GM23338 (cell line): Measurements from ENCODE around the gene UBE2D3. TPM values are rescaled to one million over a fixed set of nuclear protein-coding genes. Genes with fewer than 3 reads are reported as not detected.
A peak's percentile ranks its signal among the peaks of the same experiment; 100 is the strongest.

Experiments
- ATAC-seq: fragments of 200-7000 bp; cut with Tn5 transposase; 3 replicates; pipeline ENCODE4 v1.9.1; 2020
- DNase-seq: peaks from one replicate; pipeline ENCODE4 v3.0.0-alpha.2; 2015; ENCODE audit warnings: low spot score
- H2AFZ ChIP-seq: fragments of 200-600 bp; sonication (generic); 2 replicates; pipeline ENCODE4 v1.8.0; 2016; ENCODE audit warnings: antibody characterized with exemption, mild to moderate bottlenecking, moderate library complexity
- H3F3A ChIP-seq: fragments of 200-600 bp; sonication (generic); replicated peaks from 2 replicates; pipeline ENCODE4 v1.8.0; 2017; ENCODE audit warnings: antibody characterized with exemption, mixed run types, low read depth
- H3K27ac ChIP-seq: fragments of 200-600 bp; sonication (generic); 2 replicates; pipeline ENCODE4 v1.6.1; 2016; ENCODE audit warnings: low read depth
- H3K27me3 ChIP-seq: fragments of 200-600 bp; sonication (generic); 2 replicates; pipeline ENCODE4 v1.8.0; 2016; ENCODE audit warnings: mild to moderate bottlenecking, mixed run types, moderate library complexity; ENCODE audit not compliant: insufficient read depth
- H3K36me3 ChIP-seq: fragments of 200-600 bp; sonication (generic); 2 replicates; pipeline ENCODE4 v1.8.0; 2016; ENCODE audit warnings: mild to moderate bottlenecking; ENCODE audit not compliant: insufficient read depth
- H3K4me1 ChIP-seq: fragments of 200-600 bp; sonication (generic); 2 replicates; pipeline ENCODE4 v1.8.0; 2016; ENCODE audit warnings: mild to moderate bottlenecking, moderate library complexity; ENCODE audit not compliant: insufficient read depth
- H3K4me2 ChIP-seq: fragments of 200-600 bp; sonication (generic); 2 replicates; pipeline ENCODE4 v1.7.1; 2017; ENCODE audit warnings: mixed run types
- H3K4me3 ChIP-seq: fragments of 200-600 bp; sonication (generic); 2 replicates; pipeline ENCODE4 v1.6.1; 2016; ENCODE audit warnings: mixed run types
- H3K79me2 ChIP-seq: fragments of 200-600 bp; sonication (generic); replicated peaks from 2 replicates; pipeline ENCODE4 v1.8.0; 2017; ENCODE audit warnings: mild to moderate bottlenecking; ENCODE audit not compliant: insufficient read depth
- H3K9me2 ChIP-seq: fragments of 200-600 bp; sonication (generic); 2 replicates; pipeline ENCODE4 v1.8.0; 2017; ENCODE audit not compliant: insufficient read depth
- H4K20me1 ChIP-seq: fragments of 200-600 bp; sonication (generic); replicated peaks from 2 replicates; pipeline ENCODE4 v1.8.0; 2017; ENCODE audit warnings: mild to moderate bottlenecking; ENCODE audit not compliant: insufficient read depth
- H3K27ac Mint-ChIP-seq: 2 replicates; pipeline ENCODE4 v1.8.0; 2020; ENCODE audit warnings: inconsistent platforms, mild to moderate bottlenecking, moderate library complexity, mixed read lengths
- H3K27me3 Mint-ChIP-seq: 3 replicates; pipeline ENCODE4 v1.8.0; 2022; ENCODE audit warnings: low read depth, mild to moderate bottlenecking, moderate library complexity, mixed read lengths, inconsistent platforms; ENCODE audit not compliant: insufficient read depth, poor library complexity
- H3K36me3 Mint-ChIP-seq: 3 replicates; pipeline ENCODE4 v1.8.0; 2021; ENCODE audit warnings: low read depth, mild to moderate bottlenecking, inconsistent platforms, moderate library complexity, mixed read lengths
- H3K4me1 Mint-ChIP-seq: 3 replicates; pipeline ENCODE4 v1.8.0; 2020; ENCODE audit warnings: mild to moderate bottlenecking, inconsistent platforms, mixed read lengths
- H3K4me3 Mint-ChIP-seq: 3 replicates; pipeline ENCODE4 v1.8.0; 2021; ENCODE audit warnings: moderate library complexity, mild to moderate bottlenecking, inconsistent platforms, mixed read lengths
- H3K9me3 Mint-ChIP-seq: 3 replicates; pipeline ENCODE4 v1.8.0; 2020; ENCODE audit warnings: moderate library complexity, mild to moderate bottlenecking, inconsistent platforms, mixed read lengths
- CREB1 ChIP-seq: fragments of 250-450 bp; sonication (Bioruptor Pico); IDR thresholded peaks from 2 replicates; pipeline ENCODE4 v1.5.0; 2020; ENCODE audit warnings: low read depth, mild to moderate bottlenecking, moderate library complexity
- ETS1 ChIP-seq: IDR thresholded peaks from 2 replicates; pipeline ENCODE4 v1.6.1; 2016; ENCODE audit warnings: antibody characterized with exemption
- EZH2 ChIP-seq: fragments of 200-600 bp; sonication (generic); IDR thresholded peaks from one replicate; pipeline ENCODE4 v1.8.0; 2017; ENCODE audit warnings: antibody characterized with exemption, mild to moderate bottlenecking, low read depth; ENCODE audit not compliant: unreplicated experiment
- EZH2phosphoT487 ChIP-seq: fragments of 200-600 bp; sonication (generic); IDR thresholded peaks from one replicate; pipeline ENCODE4 v1.8.1; 2018; ENCODE audit warnings: antibody characterized with exemption; ENCODE audit not compliant: unreplicated experiment
- JUNB ChIP-seq: IDR thresholded peaks from one replicate; pipeline ENCODE4 v1.6.1; 2016; ENCODE audit warnings: antibody characterized with exemption; ENCODE audit not compliant: unreplicated experiment
- NANOG ChIP-seq: IDR thresholded peaks from 2 replicates; pipeline ENCODE4 v1.6.1; 2016; ENCODE audit warnings: antibody characterized with exemption, borderline replicate concordance
- POLR2AphosphoS5 ChIP-seq: IDR thresholded peaks from 2 replicates; pipeline ENCODE4 v1.6.1; 2016; ENCODE audit warnings: antibody characterized with exemption, low read depth
- STAT1 ChIP-seq: IDR thresholded peaks from one replicate; pipeline ENCODE4 v1.6.1; 2016; ENCODE audit warnings: antibody characterized with exemption; ENCODE audit not compliant: unreplicated experiment
- ZNF114 ChIP-seq: fragments of 250-450 bp; sonication (Bioruptor Pico); IDR thresholded peaks from 2 replicates; pipeline ENCODE4 v1.5.0; 2020; ENCODE audit warnings: mild to moderate bottlenecking, moderate library complexity
- polyA plus RNA-seq: library from polyadenylated mRNA; unstranded; fragments of >200 nt; fragmentation: Nextera tagmentation; extraction: Ambion mirVana; gene quantifications from 2 replicates; pipeline ENCODE4 v1.2.1, GENCODE V29; 2016
- total RNA-seq: library from RNA; depleted of rRNA; stranded (reverse); fragments of >200 nt; shearing (Covaris generic); gene quantifications from 2 replicates; pipeline ENCODE4 v1.2.3, GENCODE V29; 2014
- TF ChIP-seq, protein P1 (sequence below), 2 experiments: fragments of 200-600 bp in 1 of 2; sonication (generic) in 1 of 2; conservative IDR thresholded peaks; 2 replicates each; pipeline versions ENCODE4 v1.5.1 to v1.6.1; 2016 to 2017; ENCODE audit warnings: antibody characterized with exemption in 2 of 2, low read depth in 2 of 2, mild to moderate bottlenecking in 2 of 2, moderate library complexity in 1 of 2
- TF ChIP-seq, protein P2 (sequence below): fragments of 250-450 bp; sonication (Bioruptor Pico); IDR thresholded peaks from 2 replicates; pipeline ENCODE4 v1.5.0; 2020; ENCODE audit warnings: mild to moderate bottlenecking, moderate library complexity
- TF ChIP-seq, protein P3 (sequence below): IDR thresholded peaks from one replicate; pipeline ENCODE4 v1.6.1; 2018; ENCODE audit warnings: antibody characterized with exemption; ENCODE audit not compliant: unreplicated experiment

UBE2D3 gene
- total and polyA plus RNA-seq, 2 experiments from 2014 or later, result 250 to 498 TPM

- H3K4me1 ChIP-seq, result peaks cover 70% of the 10 kb centered on the region
- Mint-ChIP-seq H3K9me3 (no peaks in the 10 kb centered on the region), H3K4me3 (no peak overlapping the region; the same call in 2 of the 3 replicates), H3K4me1 (peaks cover 73% of the 10 kb centered on the region), H3K36me3 (peaks cover 35% of the 10 kb centered on the region), H3K27ac (peak overlapping the region; percentile 37), H3K27me3 (no peaks in the 10 kb centered on the region)
- no peaks in the 10 kb centered on the region for H3K27me3 ChIP-seq
- H3F3A ChIP-seq, result no peaks in the 10 kb centered on the region
- no peak overlapping the region; the same call in 1 of the 2 replicates for H3K27ac ChIP-seq
- no peak overlapping the region for H2AFZ ChIP-seq
- peaks cover 76% of the 10 kb centered on the region for H4K20me1 ChIP-seq
- 0 out of 2 replicates have a peak overlapping the region, but pooled peaks have one; percentile 9 for H3K4me2 ChIP-seq
- H3K9me2 ChIP-seq, result no peaks in the 10 kb centered on the region
- TF ChIP-seq CREB1 (CRISPR knock-in tag) (no peak), JUNB (no peak), STAT1 (no peak), EZH2 (no peak), NANOG (no peak), ETS1 (no peak), EZH2phosphoT487 (no peak), POLR2AphosphoS5 (no peak), ZNF114 (no peak)
- TF ChIP-seq, protein P1, sequence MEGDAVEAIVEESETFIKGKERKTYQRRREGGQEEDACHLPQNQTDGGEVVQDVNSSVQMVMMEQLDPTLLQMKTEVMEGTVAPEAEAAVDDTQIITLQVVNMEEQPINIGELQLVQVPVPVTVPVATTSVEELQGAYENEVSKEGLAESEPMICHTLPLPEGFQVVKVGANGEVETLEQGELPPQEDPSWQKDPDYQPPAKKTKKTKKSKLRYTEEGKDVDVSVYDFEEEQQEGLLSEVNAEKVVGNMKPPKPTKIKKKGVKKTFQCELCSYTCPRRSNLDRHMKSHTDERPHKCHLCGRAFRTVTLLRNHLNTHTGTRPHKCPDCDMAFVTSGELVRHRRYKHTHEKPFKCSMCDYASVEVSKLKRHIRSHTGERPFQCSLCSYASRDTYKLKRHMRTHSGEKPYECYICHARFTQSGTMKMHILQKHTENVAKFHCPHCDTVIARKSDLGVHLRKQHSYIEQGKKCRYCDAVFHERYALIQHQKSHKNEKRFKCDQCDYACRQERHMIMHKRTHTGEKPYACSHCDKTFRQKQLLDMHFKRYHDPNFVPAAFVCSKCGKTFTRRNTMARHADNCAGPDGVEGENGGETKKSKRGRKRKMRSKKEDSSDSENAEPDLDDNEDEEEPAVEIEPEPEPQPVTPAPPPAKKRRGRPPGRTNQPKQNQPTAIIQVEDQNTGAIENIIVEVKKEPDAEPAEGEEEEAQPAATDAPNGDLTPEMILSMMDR (conservative IDR thresholded peaks at IDR 0.05; ENCODE audit: low read depth in 2 of 2), result no peak
- TF ChIP-seq, protein P2, sequence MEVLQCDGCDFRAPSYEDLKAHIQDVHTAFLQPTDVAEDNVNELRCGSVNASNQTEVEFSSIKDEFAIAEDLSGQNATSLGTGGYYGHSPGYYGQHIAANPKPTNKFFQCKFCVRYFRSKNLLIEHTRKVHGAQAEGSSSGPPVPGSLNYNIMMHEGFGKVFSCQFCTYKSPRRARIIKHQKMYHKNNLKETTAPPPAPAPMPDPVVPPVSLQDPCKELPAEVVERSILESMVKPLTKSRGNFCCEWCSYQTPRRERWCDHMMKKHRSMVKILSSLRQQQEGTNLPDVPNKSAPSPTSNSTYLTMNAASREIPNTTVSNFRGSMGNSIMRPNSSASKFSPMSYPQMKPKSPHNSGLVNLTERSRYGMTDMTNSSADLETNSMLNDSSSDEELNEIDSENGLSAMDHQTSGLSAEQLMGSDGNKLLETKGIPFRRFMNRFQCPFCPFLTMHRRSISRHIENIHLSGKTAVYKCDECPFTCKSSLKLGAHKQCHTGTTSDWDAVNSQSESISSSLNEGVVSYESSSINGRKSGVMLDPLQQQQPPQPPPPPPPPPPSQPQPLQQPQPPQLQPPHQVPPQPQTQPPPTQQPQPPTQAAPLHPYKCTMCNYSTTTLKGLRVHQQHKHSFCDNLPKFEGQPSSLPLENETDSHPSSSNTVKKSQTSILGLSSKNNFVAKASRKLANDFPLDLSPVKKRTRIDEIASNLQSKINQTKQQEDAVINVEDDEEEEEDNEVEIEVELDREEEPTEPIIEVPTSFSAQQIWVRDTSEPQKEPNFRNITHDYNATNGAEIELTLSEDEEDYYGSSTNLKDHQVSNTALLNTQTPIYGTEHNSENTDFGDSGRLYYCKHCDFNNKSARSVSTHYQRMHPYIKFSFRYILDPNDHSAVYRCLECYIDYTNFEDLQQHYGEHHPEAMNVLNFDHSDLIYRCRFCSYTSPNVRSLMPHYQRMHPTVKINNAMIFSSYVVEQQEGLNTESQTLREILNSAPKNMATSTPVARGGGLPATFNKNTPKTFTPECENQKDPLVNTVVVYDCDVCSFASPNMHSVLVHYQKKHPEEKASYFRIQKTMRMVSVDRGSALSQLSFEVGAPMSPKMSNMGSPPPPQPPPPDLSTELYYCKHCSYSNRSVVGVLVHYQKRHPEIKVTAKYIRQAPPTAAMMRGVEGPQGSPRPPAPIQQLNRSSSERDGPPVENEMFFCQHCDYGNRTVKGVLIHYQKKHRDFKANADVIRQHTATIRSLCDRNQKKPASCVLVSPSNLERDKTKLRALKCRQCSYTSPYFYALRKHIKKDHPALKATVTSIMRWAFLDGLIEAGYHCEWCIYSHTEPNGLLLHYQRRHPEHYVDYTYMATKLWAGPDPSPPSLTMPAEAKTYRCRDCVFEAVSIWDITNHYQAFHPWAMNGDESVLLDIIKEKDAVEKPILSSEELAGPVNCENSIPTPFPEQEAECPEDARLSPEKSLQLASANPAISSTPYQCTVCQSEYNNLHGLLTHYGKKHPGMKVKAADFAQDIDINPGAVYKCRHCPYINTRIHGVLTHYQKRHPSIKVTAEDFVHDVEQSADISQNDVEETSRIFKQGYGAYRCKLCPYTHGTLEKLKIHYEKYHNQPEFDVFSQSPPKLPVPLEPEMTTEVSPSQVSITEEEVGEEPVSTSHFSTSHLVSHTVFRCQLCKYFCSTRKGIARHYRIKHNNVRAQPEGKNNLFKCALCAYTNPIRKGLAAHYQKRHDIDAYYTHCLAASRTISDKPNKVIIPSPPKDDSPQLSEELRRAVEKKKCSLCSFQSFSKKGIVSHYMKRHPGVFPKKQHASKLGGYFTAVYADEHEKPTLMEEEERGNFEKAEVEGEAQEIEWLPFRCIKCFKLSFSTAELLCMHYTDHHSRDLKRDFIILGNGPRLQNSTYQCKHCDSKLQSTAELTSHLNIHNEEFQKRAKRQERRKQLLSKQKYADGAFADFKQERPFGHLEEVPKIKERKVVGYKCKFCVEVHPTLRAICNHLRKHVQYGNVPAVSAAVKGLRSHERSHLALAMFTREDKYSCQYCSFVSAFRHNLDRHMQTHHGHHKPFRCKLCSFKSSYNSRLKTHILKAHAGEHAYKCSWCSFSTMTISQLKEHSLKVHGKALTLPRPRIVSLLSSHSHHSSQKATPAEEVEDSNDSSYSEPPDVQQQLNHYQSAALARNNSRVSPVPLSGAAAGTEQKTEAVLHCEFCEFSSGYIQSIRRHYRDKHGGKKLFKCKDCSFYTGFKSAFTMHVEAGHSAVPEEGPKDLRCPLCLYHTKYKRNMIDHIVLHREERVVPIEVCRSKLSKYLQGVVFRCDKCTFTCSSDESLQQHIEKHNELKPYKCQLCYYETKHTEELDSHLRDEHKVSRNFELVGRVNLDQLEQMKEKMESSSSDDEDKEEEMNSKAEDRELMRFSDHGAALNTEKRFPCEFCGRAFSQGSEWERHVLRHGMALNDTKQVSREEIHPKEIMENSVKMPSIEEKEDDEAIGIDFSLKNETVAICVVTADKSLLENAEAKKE, result no peak
- TF ChIP-seq, protein P3, sequence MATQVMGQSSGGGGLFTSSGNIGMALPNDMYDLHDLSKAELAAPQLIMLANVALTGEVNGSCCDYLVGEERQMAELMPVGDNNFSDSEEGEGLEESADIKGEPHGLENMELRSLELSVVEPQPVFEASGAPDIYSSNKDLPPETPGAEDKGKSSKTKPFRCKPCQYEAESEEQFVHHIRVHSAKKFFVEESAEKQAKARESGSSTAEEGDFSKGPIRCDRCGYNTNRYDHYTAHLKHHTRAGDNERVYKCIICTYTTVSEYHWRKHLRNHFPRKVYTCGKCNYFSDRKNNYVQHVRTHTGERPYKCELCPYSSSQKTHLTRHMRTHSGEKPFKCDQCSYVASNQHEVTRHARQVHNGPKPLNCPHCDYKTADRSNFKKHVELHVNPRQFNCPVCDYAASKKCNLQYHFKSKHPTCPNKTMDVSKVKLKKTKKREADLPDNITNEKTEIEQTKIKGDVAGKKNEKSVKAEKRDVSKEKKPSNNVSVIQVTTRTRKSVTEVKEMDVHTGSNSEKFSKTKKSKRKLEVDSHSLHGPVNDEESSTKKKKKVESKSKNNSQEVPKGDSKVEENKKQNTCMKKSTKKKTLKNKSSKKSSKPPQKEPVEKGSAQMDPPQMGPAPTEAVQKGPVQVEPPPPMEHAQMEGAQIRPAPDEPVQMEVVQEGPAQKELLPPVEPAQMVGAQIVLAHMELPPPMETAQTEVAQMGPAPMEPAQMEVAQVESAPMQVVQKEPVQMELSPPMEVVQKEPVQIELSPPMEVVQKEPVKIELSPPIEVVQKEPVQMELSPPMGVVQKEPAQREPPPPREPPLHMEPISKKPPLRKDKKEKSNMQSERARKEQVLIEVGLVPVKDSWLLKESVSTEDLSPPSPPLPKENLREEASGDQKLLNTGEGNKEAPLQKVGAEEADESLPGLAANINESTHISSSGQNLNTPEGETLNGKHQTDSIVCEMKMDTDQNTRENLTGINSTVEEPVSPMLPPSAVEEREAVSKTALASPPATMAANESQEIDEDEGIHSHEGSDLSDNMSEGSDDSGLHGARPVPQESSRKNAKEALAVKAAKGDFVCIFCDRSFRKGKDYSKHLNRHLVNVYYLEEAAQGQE, result no peak
- H3K79me2 ChIP-seq, result peaks cover 100% of the 10 kb centered on the region
- H3K36me3 ChIP-seq, result no peaks in the 10 kb centered on the region
- ATAC-seq (no peak), DNase-seq (no peak)
- H3K4me3 ChIP-seq, result no peak overlapping the region
These were observed 9.6 kb downstream of the UBE2D3 start for GRCh38 chr4:102817613-102818268.
